Effector memory CD8-positive, alpha-beta T cell (primary cell): Measurements from ENCODE around the gene RARS2.
A peak's percentile ranks its signal among the peaks of the same experiment; 100 is the strongest.

Source experiments
- ATAC-seq: fragments of 150-1000 bp; cut with Tn5 transposase; replicated peaks from 2 replicates; pipeline ENCODE4 v1.10.0; 2021; ENCODE audit warnings: mild to moderate bottlenecking, moderate library complexity
- DNase-seq, 3 experiments: peaks; one replicate each; pipeline ENCODE4 v3.0.0; 2021
- H3K27ac Mint-ChIP-seq, 2 donors: one replicate each; pipeline ENCODE4 v1.8.0; 2022; ENCODE audit warnings: mild to moderate bottlenecking in 2 of 2, mixed read lengths in 2 of 2, moderate library complexity in 2 of 2
- H3K27me3 Mint-ChIP-seq, 2 donors: one replicate each; pipeline ENCODE4 v1.8.0; 2022; ENCODE audit warnings: mixed read lengths in 2 of 2
- H3K36me3 Mint-ChIP-seq: one replicate; pipeline ENCODE4 v1.8.0; 2022; ENCODE audit warnings: mild to moderate bottlenecking, moderate library complexity, mixed read lengths; ENCODE audit not compliant: insufficient read depth
- H3K4me1 Mint-ChIP-seq, 2 donors: one replicate each; pipeline ENCODE4 v1.8.0; 2022; ENCODE audit warnings: low read depth in 2 of 2, mixed read lengths in 2 of 2
- H3K4me3 Mint-ChIP-seq, 2 donors: one replicate each; pipeline ENCODE4 v1.8.0; 2022; ENCODE audit warnings: mild to moderate bottlenecking in 2 of 2, mixed read lengths in 2 of 2, moderate library complexity in 2 of 2
- H3K9me3 Mint-ChIP-seq, 2 donors: one replicate each; pipeline ENCODE4 v1.8.0; 2022; ENCODE audit warnings: mixed read lengths in 2 of 2

Gene RARS2

GRCh38 chr6:87555506-87555905 lies 34.3 kb downstream of the RARS2 start:
- Mint-ChIP-seq H3K27me3 (no peaks in the 10 kb centered on the region), H3K9me3 (no peaks in the 10 kb centered on the region), H3K4me3 (no peak overlapping the region), H3K27ac (peak overlapping the region; percentile 26 to 81), H3K36me3 (peaks cover 57% of the 10 kb centered on the region), H3K4me1 (peaks cover 4 to 16% of the 10 kb centered on the region in 2 donors)
- no peak for ATAC-seq
- DNase-seq: no peak

GRCh38 chr6:87553159-87553765 lies 36.5 kb downstream of the RARS2 start:
- no peak overlapping the region for H3K4me3 Mint-ChIP-seq
- H3K36me3 Mint-ChIP-seq: peaks cover 64% of the 10 kb centered on the region
- DNase-seq: no peak
- peak overlapping the region in 1 of 2 donors; percentile 45 for H3K27ac Mint-ChIP-seq
- no peaks in the 10 kb centered on the region for H3K27me3 Mint-ChIP-seq
- no peak for ATAC-seq
- H3K9me3 Mint-ChIP-seq: no peaks in the 10 kb centered on the region
- peaks cover 4 to 16% of the 10 kb centered on the region in 2 donors for H3K4me1 Mint-ChIP-seq

- no peak for DNase-seq
- no peak for ATAC-seq
- H3K27me3 Mint-ChIP-seq: no peaks in the 10 kb centered on the region
- peaks cover 72% of the 10 kb centered on the region for H3K36me3 Mint-ChIP-seq
- H3K4me3 Mint-ChIP-seq: no peak overlapping the region
- no peaks in the 10 kb centered on the region for H3K9me3 Mint-ChIP-seq
- peaks cover 4 to 9% of the 10 kb centered on the region in 2 donors for H3K4me1 Mint-ChIP-seq
- peak overlapping the region; percentile 44 to 45 for H3K27ac Mint-ChIP-seq
Observed at GRCh38 chr6:87551799-87552198, 38.0 kb downstream of the RARS2 start.

DNA sequence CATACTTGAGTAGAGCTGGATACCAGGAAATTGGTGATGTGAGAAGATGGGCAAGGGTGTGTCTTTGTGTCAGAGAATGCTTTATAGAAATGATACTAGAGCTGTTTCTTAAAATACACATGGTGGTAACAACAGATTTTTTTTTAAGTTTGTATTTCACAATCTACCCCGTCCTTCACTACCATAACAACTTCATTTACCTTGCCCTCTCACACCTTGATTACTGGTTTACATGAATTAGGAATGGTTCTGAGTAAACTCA lies 45.4 kb downstream of the RARS2 start:
- Mint-ChIP-seq H3K36me3 (peaks cover 58% of the 10 kb centered on the region), H3K4me1 (peaks cover 0 to 6% of the 10 kb centered on the region in 2 donors), H3K27me3 (no peaks in the 10 kb centered on the region), H3K4me3 (no peak overlapping the region), H3K27ac (no peak overlapping the region), H3K9me3 (no peaks in the 10 kb centered on the region)
- ATAC-seq: no peak
- no peak for DNase-seq

DNA sequence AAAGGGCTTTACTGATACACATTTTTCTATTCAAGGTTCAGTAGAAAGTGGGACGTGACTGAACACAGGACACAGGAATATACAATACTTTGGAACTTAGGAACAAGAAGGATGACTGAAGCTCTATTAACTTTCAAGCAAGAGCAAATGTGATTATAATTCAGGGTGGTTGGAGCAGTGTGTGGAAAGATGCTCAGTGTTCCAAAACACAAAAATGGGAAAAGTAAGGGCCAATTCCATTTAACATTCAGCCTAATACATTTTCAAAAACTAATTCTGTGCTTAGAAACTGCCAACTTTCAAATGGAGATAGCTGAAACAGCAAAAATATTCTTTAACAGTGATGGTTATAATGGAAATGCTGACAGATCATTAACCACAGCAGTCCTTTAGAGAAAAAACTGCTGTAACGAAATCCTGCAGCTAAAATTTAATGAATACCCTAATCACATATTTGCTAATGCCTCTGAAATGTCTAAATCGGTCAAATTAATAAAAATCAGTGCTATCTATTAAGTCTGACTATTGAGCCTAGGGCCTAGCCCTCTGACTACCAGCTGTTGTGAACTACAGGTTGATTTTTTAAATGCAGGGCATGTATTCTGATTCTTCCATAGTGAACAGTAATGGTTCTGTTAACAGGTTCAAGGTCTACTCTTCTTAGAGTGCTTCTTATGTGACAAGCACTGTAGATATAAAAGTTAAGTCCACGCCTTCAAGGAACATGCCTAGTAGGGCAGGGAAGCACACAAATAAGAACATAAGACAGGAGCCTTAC lies 45.9 kb downstream of the RARS2 start:
- ATAC-seq (no peak), DNase-seq (no peak)
- Mint-ChIP-seq H3K4me1 (peaks cover 0 to 6% of the 10 kb centered on the region in 2 donors), H3K4me3 (no peak overlapping the region), H3K36me3 (peaks cover 54% of the 10 kb centered on the region), H3K27me3 (no peaks in the 10 kb centered on the region), H3K27ac (no peak overlapping the region), H3K9me3 (no peaks in the 10 kb centered on the region)

GRCh38 chr6:87541744-87542143 lies 48.0 kb downstream of the RARS2 start:
- Mint-ChIP-seq H3K4me3 (no peak overlapping the region), H3K9me3 (no peaks in the 10 kb centered on the region), H3K4me1 (peaks cover 2 to 6% of the 10 kb centered on the region in 2 donors), H3K36me3 (peaks cover 39% of the 10 kb centered on the region), H3K27me3 (no peaks in the 10 kb centered on the region), H3K27ac (no peak overlapping the region)
- no peak for ATAC-seq
- DNase-seq: no peak

GRCh38 chr6:87541041-87541440 lies 48.7 kb downstream of the RARS2 start:
- H3K4me1 Mint-ChIP-seq: peaks cover 2 to 6% of the 10 kb centered on the region in 2 donors
- H3K9me3 Mint-ChIP-seq: no peaks in the 10 kb centered on the region
- DNase-seq: no peak
- H3K27ac Mint-ChIP-seq: no peak overlapping the region
- no peak overlapping the region for H3K4me3 Mint-ChIP-seq
- no peak for ATAC-seq
- H3K27me3 Mint-ChIP-seq: no peaks in the 10 kb centered on the region
- H3K36me3 Mint-ChIP-seq: peaks cover 39% of the 10 kb centered on the region

GRCh38 chr6:87540539-87540938 lies 49.2 kb downstream of the RARS2 start:
- no peaks in the 10 kb centered on the region for H3K9me3 Mint-ChIP-seq
- H3K4me3 Mint-ChIP-seq: no peak overlapping the region
- peaks cover 40% of the 10 kb centered on the region for H3K36me3 Mint-ChIP-seq
- DNase-seq: no peak
- no peak for ATAC-seq
- no peaks in the 10 kb centered on the region for H3K27me3 Mint-ChIP-seq
- H3K4me1 Mint-ChIP-seq: peaks cover 2 to 6% of the 10 kb centered on the region in 2 donors
- H3K27ac Mint-ChIP-seq: no peak overlapping the region

DNA sequence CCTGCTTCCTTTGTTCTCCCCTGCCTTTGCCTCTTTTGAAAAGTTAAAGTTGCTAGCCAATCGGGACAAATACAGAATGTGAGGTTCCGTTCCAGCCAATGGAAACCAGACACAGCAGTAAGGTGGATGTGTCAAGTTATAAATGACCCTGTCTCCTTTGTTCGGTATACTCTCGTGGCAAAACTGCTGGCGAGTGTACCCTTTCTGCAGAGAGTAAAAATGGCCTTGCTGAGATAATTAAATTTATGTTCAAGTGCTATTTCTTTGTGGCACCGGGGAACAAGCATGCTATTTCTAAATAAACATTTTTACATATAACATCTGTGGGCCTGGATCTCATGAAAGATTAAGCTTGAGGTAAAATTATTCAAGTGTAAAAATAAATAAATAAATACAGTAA lies 50.2 kb downstream of the RARS2 start:
- ATAC-seq (no peak), DNase-seq (no peak)
- Mint-ChIP-seq H3K4me3 (no peak overlapping the region), H3K4me1 (peaks cover 2 to 6% of the 10 kb centered on the region in 2 donors), H3K36me3 (peaks cover 32% of the 10 kb centered on the region), H3K9me3 (no peaks in the 10 kb centered on the region), H3K27ac (no peak overlapping the region), H3K27me3 (no peaks in the 10 kb centered on the region)

- ATAC-seq: no peak
- no peak for DNase-seq
- Mint-ChIP-seq H3K36me3 (peaks cover 28% of the 10 kb centered on the region), H3K4me1 (peaks cover 4% of the 10 kb centered on the region in 2 donors), H3K9me3 (no peaks in the 10 kb centered on the region), H3K27ac (no peak overlapping the region), H3K4me3 (no peak overlapping the region), H3K27me3 (no peaks in the 10 kb centered on the region)
Observed at GRCh38 chr6:87538510-87539260, 51.1 kb downstream of the RARS2 start.

DNA sequence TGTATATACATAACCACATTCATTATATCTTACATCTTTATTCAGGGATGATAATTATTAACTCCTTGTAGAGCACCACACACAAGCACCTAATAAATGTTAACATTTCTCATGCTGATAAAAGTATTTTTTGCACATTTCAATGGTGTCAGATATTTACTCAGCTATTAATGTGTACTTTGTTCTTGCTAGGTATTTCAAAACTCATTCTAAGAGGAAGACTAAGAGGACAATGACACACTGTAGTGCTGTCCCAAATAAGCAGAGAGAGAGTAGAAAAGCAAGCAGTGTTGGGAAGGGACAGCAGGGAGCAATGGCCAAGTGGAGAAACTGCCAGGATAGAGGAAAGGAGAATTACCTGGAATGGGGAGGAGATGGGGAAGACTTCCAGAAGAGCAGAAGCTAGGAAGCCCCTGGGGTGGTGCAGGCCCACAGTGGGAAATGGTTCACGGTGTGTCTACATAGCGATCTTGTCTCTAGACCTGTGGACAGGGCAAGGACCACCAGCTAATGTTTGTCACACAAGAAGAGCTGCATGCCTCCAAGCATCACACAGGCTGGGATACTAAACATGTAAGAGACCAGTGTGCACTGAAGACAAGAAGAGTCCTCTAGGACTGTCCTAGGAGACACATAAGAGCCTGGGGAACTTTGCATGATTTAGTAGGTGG lies 55.3 kb downstream of the RARS2 start:
- DNase-seq: no peak
- no peaks in the 10 kb centered on the region for H3K27me3 Mint-ChIP-seq
- peaks cover 5 to 12% of the 10 kb centered on the region in 2 donors for H3K4me1 Mint-ChIP-seq
- no peak for ATAC-seq
- no peak overlapping the region for H3K4me3 Mint-ChIP-seq
- no peaks in the 10 kb centered on the region for H3K9me3 Mint-ChIP-seq
- H3K36me3 Mint-ChIP-seq: peaks cover 19% of the 10 kb centered on the region
- peak overlapping the region in 1 of 2 donors; percentile 24 for H3K27ac Mint-ChIP-seq

DNA sequence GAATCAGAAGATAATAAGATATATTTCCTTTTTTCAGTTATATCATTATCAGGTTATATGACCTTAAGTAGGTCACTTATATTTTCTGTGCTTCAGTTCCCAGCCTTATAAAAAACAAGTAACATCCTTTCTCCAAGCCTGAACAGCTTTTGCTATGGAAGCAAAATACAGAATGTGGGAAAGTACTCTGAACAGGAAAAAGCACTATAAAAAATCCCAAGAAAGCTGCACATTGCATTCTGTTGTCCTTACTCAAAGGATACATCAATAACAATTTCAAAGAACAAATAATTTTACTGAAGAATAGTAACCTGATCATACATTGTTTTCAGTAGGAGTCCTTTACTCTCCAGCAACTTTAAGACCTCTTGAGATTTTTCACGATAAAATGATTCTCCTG lies 60.6 kb downstream of the RARS2 start:
- ATAC-seq (no peak), DNase-seq (no peak)
- Mint-ChIP-seq H3K27ac (peak overlapping the region; percentile 29 to 69), H3K9me3 (no peaks in the 10 kb centered on the region), H3K4me1 (peaks cover 12 to 21% of the 10 kb centered on the region in 2 donors), H3K36me3 (peaks cover 40% of the 10 kb centered on the region), H3K4me3 (no peak overlapping the region), H3K27me3 (no peaks in the 10 kb centered on the region)

DNA sequence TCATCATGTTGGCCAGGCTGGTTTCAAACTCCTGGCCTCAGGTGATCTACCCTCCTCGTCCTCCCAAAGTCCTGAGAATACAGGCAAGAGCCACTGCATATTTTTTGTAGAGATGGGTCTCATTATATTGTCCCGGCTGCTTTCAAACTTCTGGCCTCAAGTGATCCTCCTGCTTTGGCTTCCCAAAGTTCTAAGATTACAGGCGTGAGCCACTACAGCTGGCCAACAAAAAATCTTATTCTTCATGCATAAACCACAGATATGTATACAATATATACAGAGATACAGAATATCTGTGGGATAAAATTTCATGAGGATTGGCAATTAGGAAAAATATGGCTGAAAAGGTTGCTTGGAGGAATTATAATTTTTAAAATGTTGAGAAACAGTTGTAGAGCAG lies 67.1 kb downstream of the RARS2 start:
- Mint-ChIP-seq H3K36me3 (peaks cover 32% of the 10 kb centered on the region), H3K27ac (no peak overlapping the region), H3K4me3 (no peak overlapping the region), H3K27me3 (no peaks in the 10 kb centered on the region), H3K9me3 (no peaks in the 10 kb centered on the region), H3K4me1 (peaks cover 5 to 7% of the 10 kb centered on the region in 2 donors)
- ATAC-seq (no peak), DNase-seq (no peak)
